ENCODE measurements around the gene LPIN3.

GRCh38 chr20:41317546-41318270 is 22.9 kb upstream of the LPIN3 start, which contains the start of gene ZHX3:
- TF ChIP-seq, protein P1, sequence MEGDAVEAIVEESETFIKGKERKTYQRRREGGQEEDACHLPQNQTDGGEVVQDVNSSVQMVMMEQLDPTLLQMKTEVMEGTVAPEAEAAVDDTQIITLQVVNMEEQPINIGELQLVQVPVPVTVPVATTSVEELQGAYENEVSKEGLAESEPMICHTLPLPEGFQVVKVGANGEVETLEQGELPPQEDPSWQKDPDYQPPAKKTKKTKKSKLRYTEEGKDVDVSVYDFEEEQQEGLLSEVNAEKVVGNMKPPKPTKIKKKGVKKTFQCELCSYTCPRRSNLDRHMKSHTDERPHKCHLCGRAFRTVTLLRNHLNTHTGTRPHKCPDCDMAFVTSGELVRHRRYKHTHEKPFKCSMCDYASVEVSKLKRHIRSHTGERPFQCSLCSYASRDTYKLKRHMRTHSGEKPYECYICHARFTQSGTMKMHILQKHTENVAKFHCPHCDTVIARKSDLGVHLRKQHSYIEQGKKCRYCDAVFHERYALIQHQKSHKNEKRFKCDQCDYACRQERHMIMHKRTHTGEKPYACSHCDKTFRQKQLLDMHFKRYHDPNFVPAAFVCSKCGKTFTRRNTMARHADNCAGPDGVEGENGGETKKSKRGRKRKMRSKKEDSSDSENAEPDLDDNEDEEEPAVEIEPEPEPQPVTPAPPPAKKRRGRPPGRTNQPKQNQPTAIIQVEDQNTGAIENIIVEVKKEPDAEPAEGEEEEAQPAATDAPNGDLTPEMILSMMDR (conservative IDR thresholded peaks at IDR 0.05; ENCODE audit: low read length) = no peak
- no peak for TF ChIP-seq EZH2phosphoT487 (IDR thresholded peaks at IDR 0.05; ENCODE audit: borderline replicate concordance)
